GM18498 (cell line): ENCODE data around the gene RGS4.
"Not testable (repeated sequence)": the region's sequence is repeated elsewhere in the genome, so short reads cannot be mapped to it uniquely, and the experiment has no call there.

Experiments
- ATAC-seq: cut with Tn5 transposase; IDR thresholded peaks from one replicate; pipeline ENCODE4 v1.9.1; 2021; ENCODE audit warnings: mild to moderate bottlenecking, moderate library complexity; ENCODE audit not compliant: unreplicated experiment

The RGS4 gene

GRCh38 chr1:163066686-163067085, 2.5 kb upstream of the RGS4 start:
- no peak for ATAC-seq

GRCh38 chr1:163068716-163069115, 445 bp upstream of the RGS4 start:
- ATAC-seq, result no peak

- no peak for ATAC-seq
Measured at GRCh38 chr1:163069655-163070277, 605 bp downstream of the RGS4 start.

GRCh38 chr1:163071405-163072255, 2.5 kb downstream of the RGS4 start:
- ATAC-seq, result peak; percentile 82

GRCh38 chr1:163072658-163073057, 3.5 kb downstream of the RGS4 start:
- ATAC-seq, result no peak

- no peak for ATAC-seq
Measured at GRCh38 chr1:163074004-163074403, 4.8 kb downstream of the RGS4 start.

- ATAC-seq, result no peak
Measured at GRCh38 chr1:163074716-163075284, 5.6 kb downstream of the RGS4 start.

GRCh38 chr1:163076044-163076443, 6.9 kb downstream of the RGS4 start:
- ATAC-seq, result no peak

GRCh38 chr1:163076446-163076845, 7.3 kb downstream of the RGS4 start:
- ATAC-seq, result no peak

- ATAC-seq, result no peak
Measured at GRCh38 chr1:163076981-163077761, 8.0 kb downstream of the RGS4 start.

GRCh38 chr1:163082971-163083370, 13.8 kb downstream of the RGS4 start:
- no peak for ATAC-seq

GRCh38 chr1:163083690-163084089, 14.5 kb downstream of the RGS4 start:
- no peak for ATAC-seq

- ATAC-seq, result no peak
Measured at GRCh38 chr1:163084330-163084729, 15.2 kb downstream of the RGS4 start.

- ATAC-seq, result no peak
Measured at GRCh38 chr1:163085041-163085903, 16.1 kb downstream of the RGS4 start.

- ATAC-seq, result no peak
Measured at GRCh38 chr1:163085904-163086268, 16.7 kb downstream of the RGS4 start.

GRCh38 chr1:163089117-163089516, 20.0 kb downstream of the RGS4 start:
- not testable (repeated sequence) for ATAC-seq

GRCh38 chr1:163090321-163090945, 21.3 kb downstream of the RGS4 start:
- ATAC-seq, result no peak

- no peak for ATAC-seq
Measured at GRCh38 chr1:163093169-163093568, 24.0 kb downstream of the RGS4 start.

- ATAC-seq, result no peak
Measured at GRCh38 chr1:163093579-163093978, 24.4 kb downstream of the RGS4 start.

- no peak for ATAC-seq
Measured at GRCh38 chr1:163094182-163094581, 25.0 kb downstream of the RGS4 start.
